SKM-1 (cell line): ENCODE measurements around the gene HOXD8.

Experiments
- DNase-seq: peaks from one replicate; lab custom pipeline; 2025; ENCODE audit not compliant: unreplicated experiment; lab: John Stamatoyannopoulos, UW

The HOXD8 gene

GRCh38 chr2:176157499-176158185 is 28.1 kb downstream of the HOXD8 start:
- DNase-seq, result no peak

DNA sequence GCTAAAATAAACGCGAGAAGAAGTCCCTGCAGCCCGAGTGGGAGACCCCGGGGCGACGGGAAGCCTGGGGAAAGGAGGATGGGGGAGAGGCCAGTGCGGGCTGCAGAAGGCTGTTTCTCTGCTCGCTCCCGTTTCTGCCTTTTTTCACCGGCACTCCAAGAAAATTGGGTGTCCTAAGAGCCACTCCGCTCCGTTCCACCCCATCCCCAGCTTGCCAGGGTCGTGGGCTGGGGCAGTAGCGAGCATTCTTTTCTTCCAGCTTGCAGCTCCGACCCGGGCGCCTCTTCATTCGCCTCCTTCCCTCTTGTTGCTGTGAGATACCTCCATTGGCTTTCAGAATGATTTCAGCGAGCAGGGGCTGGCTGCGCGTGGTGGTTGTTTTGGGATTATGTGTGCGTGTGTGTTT is 28.7 kb downstream of the HOXD8 start:
- DNase-seq, result no peak

DNA sequence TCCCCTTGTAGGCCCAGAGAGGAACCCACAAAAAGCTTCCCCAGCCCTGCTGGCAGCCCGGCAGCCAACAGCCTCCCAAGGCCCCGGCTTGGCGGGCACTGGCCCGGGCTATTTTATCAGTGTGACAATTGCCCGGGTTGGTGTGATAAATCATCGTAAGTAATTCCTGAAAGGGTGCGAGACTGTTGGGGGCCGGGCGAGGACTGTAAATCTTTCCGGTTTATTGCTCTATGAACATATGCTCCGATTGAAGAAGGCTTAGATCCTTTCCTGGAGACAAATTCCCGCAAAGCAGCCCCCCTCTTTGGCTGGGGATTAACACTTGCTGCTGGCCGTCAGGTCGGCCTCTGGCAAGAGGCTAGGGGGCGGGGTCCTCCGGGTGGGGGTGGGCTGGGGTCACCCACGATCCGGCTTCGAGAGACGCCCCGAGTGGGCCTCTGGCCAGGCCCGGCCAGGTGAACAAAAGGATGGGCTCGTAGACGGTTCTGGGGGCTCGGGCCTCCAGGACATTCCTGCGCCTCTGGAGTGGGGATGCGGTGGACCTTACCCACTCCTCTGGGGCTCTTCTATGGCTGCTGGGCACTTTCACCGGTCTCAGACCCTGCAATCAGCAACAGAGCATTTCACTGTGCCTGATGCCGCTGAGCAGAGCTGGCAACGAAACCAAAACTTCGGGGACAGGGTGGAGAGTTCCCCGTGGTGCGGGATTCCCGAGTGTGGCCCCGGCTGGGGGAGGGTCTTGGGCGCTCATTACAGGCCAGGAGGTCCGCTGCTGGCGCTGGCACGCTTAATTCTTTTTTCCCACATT is 29.6 kb downstream of the HOXD8 start:
- no peak for DNase-seq

GRCh38 chr2:176159663-176160250 is 30.3 kb downstream of the HOXD8 start:
- DNase-seq, result no peak

DNA sequence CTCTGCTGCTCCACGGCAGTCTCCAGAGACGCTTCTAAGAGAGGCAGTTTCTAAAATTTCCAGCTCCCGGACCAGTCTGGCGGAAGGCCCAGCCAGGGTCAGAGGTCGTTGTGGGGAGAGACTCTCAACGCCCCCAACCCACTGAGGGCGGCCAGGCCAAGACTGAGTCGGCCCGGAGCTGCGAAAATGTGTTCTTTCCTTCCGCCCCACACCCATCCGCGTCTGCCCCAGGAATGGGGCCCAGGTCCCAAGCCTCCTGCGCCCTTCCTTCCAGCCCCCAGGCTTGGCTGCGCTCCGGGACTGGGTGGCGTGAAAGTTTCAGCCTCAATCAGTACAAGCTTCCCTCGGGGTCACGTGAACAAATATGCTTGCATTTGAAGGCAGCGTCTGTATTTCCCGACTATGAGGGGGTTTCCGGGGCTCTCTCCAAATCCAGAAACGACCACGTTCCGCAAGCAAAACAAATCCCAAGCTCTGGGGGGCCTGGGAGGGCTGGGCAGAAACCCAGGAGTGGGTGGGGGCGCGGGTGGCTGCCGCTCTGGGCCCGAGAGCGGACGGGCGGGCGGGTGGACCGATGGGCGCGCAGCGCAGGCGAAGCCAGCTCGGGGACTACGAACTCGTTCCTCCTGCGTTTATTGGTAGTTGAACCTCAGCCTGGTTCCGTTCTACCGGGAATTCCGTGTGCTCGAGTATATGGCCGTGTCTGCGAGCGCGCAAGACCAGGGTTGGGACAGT is 30.9 kb downstream of the HOXD8 start:
- no peak for DNase-seq

GRCh38 chr2:176160986-176161824 is 31.7 kb downstream of the HOXD8 start:
- no peak for DNase-seq

- DNase-seq, result no peak
These were observed 32.5 kb downstream of the HOXD8 start for GRCh38 chr2:176161825-176162626.

- no peak for DNase-seq
These were observed 33.6 kb downstream of the HOXD8 start for GRCh38 chr2:176162911-176163671.

DNA sequence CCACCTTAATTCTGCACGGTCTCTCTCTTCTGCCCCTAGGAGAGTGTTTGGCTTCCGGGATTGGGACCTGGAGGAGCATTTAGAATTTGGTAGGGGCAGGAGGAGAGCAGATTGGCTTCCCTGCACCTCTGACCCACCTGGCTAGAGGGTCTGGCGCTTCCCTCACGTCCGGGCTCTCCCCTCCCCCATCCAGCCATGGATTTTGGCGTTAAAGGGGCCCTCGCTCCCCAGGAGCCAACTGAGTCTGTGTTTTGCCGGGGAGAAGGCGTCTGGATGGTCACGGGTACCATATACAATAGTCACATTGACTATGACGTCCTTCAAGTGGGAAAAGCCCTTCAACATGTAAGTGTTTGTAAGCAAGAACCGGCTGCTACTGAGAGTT is 34.2 kb downstream of the HOXD8 start:
- DNase-seq, result no peak

GRCh38 chr2:176164201-176164600 is 34.7 kb downstream of the HOXD8 start:
- DNase-seq, result no peak

- DNase-seq, result no peak
These were observed 35.3 kb downstream of the HOXD8 start for GRCh38 chr2:176164611-176165369.

GRCh38 chr2:176165370-176166050 is 36.0 kb downstream of the HOXD8 start:
- no peak for DNase-seq

GRCh38 chr2:176166272-176166671 is 36.8 kb downstream of the HOXD8 start:
- DNase-seq, result no peak

DNA sequence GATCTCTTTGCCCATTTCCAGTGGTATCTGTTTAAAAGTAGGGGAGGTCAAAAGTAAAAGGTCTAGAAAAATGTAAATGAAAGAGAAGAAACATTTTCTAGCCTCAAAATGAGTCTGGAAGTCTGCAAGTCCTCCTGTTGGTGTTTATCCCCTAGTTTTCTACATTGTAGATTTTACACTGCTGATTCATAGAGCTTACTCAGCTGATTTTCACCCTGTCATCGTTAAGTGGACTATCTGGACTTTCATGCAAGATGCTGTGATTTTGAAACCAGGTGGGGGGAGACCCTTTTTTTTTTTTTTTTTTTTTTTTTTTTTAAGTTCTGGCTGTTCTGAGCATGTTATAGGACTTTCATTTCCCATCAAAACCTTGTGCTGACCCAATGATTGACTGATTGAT is 37.9 kb downstream of the HOXD8 start:
- no peak for DNase-seq

DNA sequence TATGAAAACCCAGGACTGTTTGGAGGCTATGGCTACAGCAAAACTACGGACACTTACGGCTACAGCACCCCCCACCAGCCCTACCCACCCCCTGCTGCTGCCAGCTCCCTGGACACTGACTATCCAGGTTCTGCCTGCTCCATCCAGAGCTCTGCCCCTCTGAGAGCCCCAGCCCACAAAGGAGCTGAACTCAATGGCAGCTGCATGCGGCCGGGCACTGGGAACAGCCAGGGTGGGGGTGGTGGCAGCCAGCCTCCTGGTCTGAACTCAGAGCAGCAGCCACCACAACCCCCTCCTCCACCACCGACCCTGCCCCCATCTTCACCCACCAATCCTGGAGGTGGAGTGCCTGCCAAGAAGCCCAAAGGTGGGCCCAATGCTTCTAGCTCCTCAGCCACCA is 39.7 kb downstream of the HOXD8 start:
- no peak for DNase-seq

DNA sequence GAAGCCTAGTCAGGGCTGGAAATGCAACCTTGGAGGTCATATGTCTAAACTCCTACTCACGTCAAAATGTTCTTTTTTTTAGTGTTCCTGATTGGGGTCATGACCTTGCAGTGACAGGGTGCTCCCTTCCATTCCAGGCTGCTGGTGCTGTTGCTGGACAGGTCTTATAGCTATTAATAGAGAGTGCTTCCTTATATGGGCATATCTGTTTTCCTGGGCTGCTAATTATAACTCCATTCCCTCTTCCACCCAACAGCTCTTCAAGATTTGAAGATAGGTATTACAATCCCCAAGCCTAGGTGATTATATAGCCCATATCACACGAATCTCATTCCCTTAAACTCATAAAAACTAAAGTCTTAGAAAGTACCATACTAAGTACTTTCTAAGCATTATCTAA is 40.2 kb downstream of the HOXD8 start:
- DNase-seq, result no peak

DNA sequence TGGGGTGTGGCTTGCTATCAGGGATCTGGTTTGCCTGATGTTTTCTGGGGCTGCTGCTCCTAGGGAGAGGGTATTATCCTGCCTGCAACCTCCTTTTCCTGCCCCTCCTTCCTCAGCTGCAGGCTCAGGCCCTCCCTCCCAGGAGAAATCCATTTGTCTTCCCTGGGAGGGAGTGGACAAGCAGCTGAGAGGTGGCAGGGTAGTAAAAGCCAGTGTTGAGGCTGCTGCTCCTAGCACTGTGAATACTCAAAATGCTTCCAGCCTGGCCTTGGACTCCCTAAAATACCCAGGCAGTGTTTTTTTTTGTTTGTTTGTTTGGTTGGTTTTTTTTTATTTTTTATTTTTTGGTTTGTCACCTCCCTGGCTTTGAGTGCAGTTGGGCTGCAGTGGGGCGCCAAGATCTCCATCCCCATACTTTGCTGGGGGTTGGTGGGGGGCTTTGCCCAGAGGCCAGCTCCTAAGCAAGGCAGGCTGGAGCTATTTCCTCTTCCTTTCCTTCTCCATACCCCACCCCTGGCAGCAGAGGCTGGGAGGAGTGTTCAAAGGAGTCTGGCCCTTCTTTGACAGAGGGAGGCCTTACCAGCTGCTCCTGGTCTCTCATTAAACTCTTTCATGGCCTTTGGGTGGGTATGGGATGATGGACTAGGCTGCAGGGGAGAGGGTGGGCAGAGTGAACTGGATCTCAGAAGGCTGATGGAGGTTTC is 41.2 kb downstream of the HOXD8 start:
- DNase-seq, result no peak
